Mammary epithelial cell (primary cell): ENCODE measurements around the gene WNK1.

ENCODE experiments used
- EZH2 ChIP-seq: IDR thresholded peaks from 2 replicates; pipeline ENCODE4 v1.6.1; 2012; ENCODE audit warnings: low read length, inconsistent platforms, borderline replicate concordance
- TF ChIP-seq, protein P1 (sequence below), 2 donors: IDR thresholded peaks in 1 of 2; conservative IDR thresholded peaks in 1 of 2; 2 replicates each; pipeline ENCODE4 v1.5.1; 2011 to 2012; ENCODE audit warnings: inconsistent platforms in 2 of 2, low read length in 2 of 2, mild to moderate bottlenecking in 2 of 2, control low read depth in 1 of 2, low read depth in 1 of 2; ENCODE audit not compliant: insufficient read depth in 1 of 2; ENCODE audit errors: extremely low read depth in 1 of 2

DNA sequence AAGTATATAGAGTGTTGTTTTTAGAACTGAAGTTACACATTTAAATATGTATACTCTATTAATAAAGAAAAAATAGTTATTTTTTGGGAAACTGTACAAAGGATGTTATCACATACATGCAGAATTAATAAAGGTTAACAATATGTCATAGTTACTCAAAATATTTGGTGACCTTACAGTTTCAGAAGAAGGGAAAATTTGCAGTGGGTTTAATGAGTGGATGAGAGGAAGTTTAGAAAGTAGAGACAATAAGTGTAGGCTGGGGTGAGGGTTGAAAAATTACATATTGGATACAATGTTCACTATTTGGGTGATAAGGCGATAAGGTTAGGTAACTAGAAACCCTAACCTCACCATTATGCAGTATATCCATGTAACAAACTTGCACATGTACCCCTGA lies 13.5 kb downstream of the WNK1 start:
- TF ChIP-seq, protein P1, sequence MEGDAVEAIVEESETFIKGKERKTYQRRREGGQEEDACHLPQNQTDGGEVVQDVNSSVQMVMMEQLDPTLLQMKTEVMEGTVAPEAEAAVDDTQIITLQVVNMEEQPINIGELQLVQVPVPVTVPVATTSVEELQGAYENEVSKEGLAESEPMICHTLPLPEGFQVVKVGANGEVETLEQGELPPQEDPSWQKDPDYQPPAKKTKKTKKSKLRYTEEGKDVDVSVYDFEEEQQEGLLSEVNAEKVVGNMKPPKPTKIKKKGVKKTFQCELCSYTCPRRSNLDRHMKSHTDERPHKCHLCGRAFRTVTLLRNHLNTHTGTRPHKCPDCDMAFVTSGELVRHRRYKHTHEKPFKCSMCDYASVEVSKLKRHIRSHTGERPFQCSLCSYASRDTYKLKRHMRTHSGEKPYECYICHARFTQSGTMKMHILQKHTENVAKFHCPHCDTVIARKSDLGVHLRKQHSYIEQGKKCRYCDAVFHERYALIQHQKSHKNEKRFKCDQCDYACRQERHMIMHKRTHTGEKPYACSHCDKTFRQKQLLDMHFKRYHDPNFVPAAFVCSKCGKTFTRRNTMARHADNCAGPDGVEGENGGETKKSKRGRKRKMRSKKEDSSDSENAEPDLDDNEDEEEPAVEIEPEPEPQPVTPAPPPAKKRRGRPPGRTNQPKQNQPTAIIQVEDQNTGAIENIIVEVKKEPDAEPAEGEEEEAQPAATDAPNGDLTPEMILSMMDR (conservative IDR thresholded peaks at IDR 0.05 in 1 of 2, IDR thresholded peaks at IDR 0.05 in 1 of 2; ENCODE audit: extremely low read depth in 1 of 2, insufficient read depth in 1 of 2, low read depth in 1 of 2, low read length in 2 of 2): no peak
- no peak for TF ChIP-seq EZH2
